MM.1S (cell line): ENCODE measurements around the gene TTC28.

Experiments used
- CTCF ChIP-seq: fragments of 300-600 bp; sonication (generic); IDR thresholded peaks from 2 replicates; pipeline ENCODE4 v1.5.1; 2016; ENCODE audit warnings: antibody characterized with exemption, low read length, mixed read lengths
- EZH2 ChIP-seq: fragments of 300-600 bp; sonication (generic); optimal IDR thresholded peaks from 2 replicates; pipeline ENCODE3; 2017; ENCODE audit warnings: low read depth, mild to moderate bottlenecking, antibody characterized with exemption, low read length, mixed read lengths
- EZH2phosphoT487 ChIP-seq: fragments of 300-600 bp; sonication (generic); IDR thresholded peaks from 2 replicates; pipeline ENCODE4 v1.6.1; 2018; ENCODE audit warnings: antibody characterized with exemption, low read length

GRCh38 chr22:27984723-27985122 is 694.9 kb downstream of the TTC28 start:
- no peak for TF ChIP-seq CTCF
- TF ChIP-seq EZH2, result no peak
- TF ChIP-seq EZH2phosphoT487, result no peak
